Mesenchymal stem cell (in vitro differentiated cells and primary cell): ENCODE data around the gene RGS10.
"Not testable (repeated sequence)": the region's sequence is repeated elsewhere in the genome, so short reads cannot be mapped to it uniquely, and the experiment has no call there.

Source experiments
- DNase-seq: peaks from one replicate; pipeline ENCODE4 v3.0.0-alpha.2; 2013
- H2AFZ ChIP-seq: one replicate; pipeline ENCODE4 v1.6.1; 2013; ENCODE audit warnings: low read depth, mild to moderate bottlenecking, control low read depth, inconsistent platforms, low read length, moderate library complexity
- H2AK5ac ChIP-seq: 2 replicates; pipeline ENCODE4 v1.6.1; 2013; ENCODE audit warnings: low read length, moderate library complexity, mild to moderate bottlenecking, inconsistent platforms; ENCODE audit not compliant: severe bottlenecking
- H2BK120ac ChIP-seq: one replicate; pipeline ENCODE4 v1.6.1; 2013; ENCODE audit warnings: low read depth, mild to moderate bottlenecking, inconsistent platforms, low read length, moderate library complexity
- H2BK12ac ChIP-seq, 2 experiments: one replicate each; pipeline ENCODE4 v1.6.1; 2013; ENCODE audit warnings: inconsistent platforms in 2 of 2, low read length in 2 of 2, mild to moderate bottlenecking in 2 of 2, moderate library complexity in 2 of 2, control low read depth in 1 of 2
- H2BK15ac ChIP-seq: one replicate; pipeline ENCODE4 v1.6.1; 2013; ENCODE audit warnings: mild to moderate bottlenecking, low read depth, inconsistent platforms; ENCODE audit not compliant: poor library complexity, severe bottlenecking
- H2BK5ac ChIP-seq: 2 replicates; pipeline ENCODE4 v1.6.1; 2013; ENCODE audit warnings: low read depth, mild to moderate bottlenecking, low read length, control low read depth, inconsistent platforms; ENCODE audit not compliant: poor library complexity, severe bottlenecking
- H3K14ac ChIP-seq, 2 experiments: one replicate each; pipeline ENCODE4 v1.6.1; 2013; ENCODE audit warnings: inconsistent platforms in 2 of 2, low read length in 2 of 2, control low read depth in 1 of 2, mild to moderate bottlenecking in 1 of 2, moderate library complexity in 1 of 2
- H3K18ac ChIP-seq, 2 experiments: one replicate each; pipeline ENCODE4 v1.6.1; 2013; ENCODE audit warnings: inconsistent platforms in 2 of 2, low read length in 2 of 2, control low read depth in 1 of 2, low read depth in 1 of 2, mild to moderate bottlenecking in 1 of 2
- H3K23ac ChIP-seq, 2 experiments: one replicate each; pipeline ENCODE4 v1.6.1; 2013; ENCODE audit warnings: inconsistent platforms in 2 of 2, low read length in 2 of 2, mild to moderate bottlenecking in 2 of 2, moderate library complexity in 2 of 2, control low read depth in 1 of 2
- H3K27ac ChIP-seq: 2 replicates; pipeline ENCODE4 v1.5.1; 2013; ENCODE audit warnings: mild to moderate bottlenecking, moderate library complexity, low read length, control low read depth, inconsistent platforms; ENCODE audit not compliant: poor library complexity, severe bottlenecking
- H3K27me3 ChIP-seq, 2 experiments: 2 replicates each; pipeline versions ENCODE4 v1.6.1 to v1.7.0; 2013; ENCODE audit warnings: low read length in 2 of 2, mild to moderate bottlenecking in 2 of 2, moderate library complexity in 2 of 2, control low read depth in 1 of 2, inconsistent platforms in 1 of 2; ENCODE audit not compliant: control insufficient read depth in 1 of 2, insufficient read depth in 1 of 2
- H3K36me3 ChIP-seq, 2 experiments: 2 replicates each; pipeline versions ENCODE4 v1.6.1 to v1.7.0; 2013; ENCODE audit warnings: low read length in 2 of 2, control low read depth in 1 of 2, inconsistent platforms in 1 of 2, low read depth in 1 of 2, mild to moderate bottlenecking in 1 of 2; ENCODE audit not compliant: insufficient read depth in 2 of 2, control insufficient read depth in 1 of 2
- H3K4ac ChIP-seq, 2 experiments: one replicate each; pipeline ENCODE4 v1.6.1; 2013; ENCODE audit warnings: inconsistent platforms in 2 of 2, low read length in 2 of 2, mild to moderate bottlenecking in 2 of 2, moderate library complexity in 2 of 2, control low read depth in 1 of 2, low read depth in 1 of 2
- H3K4me1 ChIP-seq: 2 replicates; pipeline ENCODE4 v1.6.1; 2013; ENCODE audit warnings: low read depth, low read length, control low read depth; ENCODE audit not compliant: control insufficient read depth, insufficient read depth
- H3K4me2 ChIP-seq: 2 replicates; pipeline ENCODE4 v1.6.1; 2013; ENCODE audit warnings: low read length, mild to moderate bottlenecking, inconsistent platforms; ENCODE audit not compliant: poor library complexity, severe bottlenecking
- H3K4me3 ChIP-seq, 2 experiments: 2 replicates each; pipeline versions ENCODE4 v1.5.1 to v1.7.0; 2013; ENCODE audit warnings: low read length in 2 of 2, mild to moderate bottlenecking in 2 of 2, control low read depth in 1 of 2, low read depth in 1 of 2; ENCODE audit not compliant: insufficient read depth in 1 of 2
- H3K79me1 ChIP-seq: replicated peaks from 2 replicates; pipeline ENCODE4 v1.6.1; 2013; ENCODE audit warnings: mild to moderate bottlenecking, control low read depth, low read length, inconsistent platforms; ENCODE audit not compliant: poor library complexity, severe bottlenecking
- H3K9ac ChIP-seq: 2 replicates; pipeline ENCODE4 v1.7.0; 2013; ENCODE audit warnings: mild to moderate bottlenecking, low read length, moderate library complexity
- H3K9me3 ChIP-seq: 2 replicates; pipeline ENCODE4 v1.7.0; 2013; ENCODE audit warnings: mild to moderate bottlenecking, low read length; ENCODE audit not compliant: control insufficient read depth
- H4K8ac ChIP-seq: one replicate; pipeline ENCODE4 v1.6.1; 2013; ENCODE audit warnings: inconsistent platforms, mild to moderate bottlenecking, low read length, moderate library complexity
- H4K91ac ChIP-seq: one replicate; pipeline ENCODE4 v1.6.1; 2013; ENCODE audit warnings: mild to moderate bottlenecking, low read length, inconsistent platforms
- WGBS: methylation state at CpG from one replicate; pipeline ENCODE4 v1.1.7; 2013; ENCODE audit warnings: mixed read lengths; 5-methylcytosine and 5-hydroxymethylcytosine counted together

The RGS10 gene

GRCh38 chr10:119532251-119532650 is 10.3 kb downstream of the RGS10 start:
- H2BK12ac ChIP-seq = peak overlapping the region in 1 of 2 experiments; percentile 37
- not testable (repeated sequence) for H4K8ac ChIP-seq, H3K27ac ChIP-seq, H3K4me2 ChIP-seq, H3K23ac ChIP-seq, H2AK5ac ChIP-seq, H3K27me3 ChIP-seq, H4K91ac ChIP-seq, H2BK120ac ChIP-seq, H3K4me3 ChIP-seq, H2AFZ ChIP-seq, H3K9ac ChIP-seq, H3K14ac ChIP-seq, H2BK5ac ChIP-seq, DNase-seq, H3K4me1 ChIP-seq, H2BK15ac ChIP-seq, H3K36me3 ChIP-seq, H3K9me3 ChIP-seq
- H3K79me1 ChIP-seq = peaks cover 19% of the 10 kb centered on the region
- H3K4ac ChIP-seq = peak overlapping the region in 1 of 2 experiments; percentile 54
- H3K18ac ChIP-seq = peak overlapping the region in 1 of 2 experiments; percentile 54
- WGBS = 98% methylated on average over 7 of the region's 8 CpGs

GRCh38 chr10:119531067-119531466 is 11.5 kb downstream of the RGS10 start:
- Histone ChIP-seq H2AK5ac (no peak overlapping the region), H3K27ac (no peak overlapping the region), H4K91ac (no peak overlapping the region), H2BK12ac (no peak overlapping the region), H3K18ac (no peak overlapping the region), H3K4ac (no peak overlapping the region), H3K4me3 (no peak overlapping the region), H3K23ac (no peak overlapping the region), H3K4me2 (no peak overlapping the region), H3K27me3 (no peaks in the 10 kb centered on the region), H3K9me3 (no peaks in the 10 kb centered on the region), H2AFZ (no peak overlapping the region), H3K79me1 (peaks cover 14% of the 10 kb centered on the region), H2BK15ac (no peak overlapping the region), H3K36me3 (peaks cover under 1 to 3% of the 10 kb centered on the region in 2 experiments), H3K4me1 (no peaks in the 10 kb centered on the region), H3K14ac (no peak overlapping the region), H4K8ac (no peak overlapping the region), H2BK5ac (no peak overlapping the region), H3K9ac (no peak overlapping the region), H2BK120ac (no peak overlapping the region)
- peak; percentile 63 for DNase-seq
- 0% methylated on average over 1 of the region's 1 CpG for WGBS

GRCh38 chr10:119528663-119529237 is 13.8 kb downstream of the RGS10 start:
- H3K27ac ChIP-seq, H3K9ac ChIP-seq, H3K14ac ChIP-seq, H2BK15ac ChIP-seq, H4K91ac ChIP-seq, H4K8ac ChIP-seq, H3K23ac ChIP-seq, H2BK120ac ChIP-seq, H3K4me1 ChIP-seq, H2AFZ ChIP-seq, H3K27me3 ChIP-seq, H3K4me3 ChIP-seq, H3K4me2 ChIP-seq, H3K9me3 ChIP-seq, H3K18ac ChIP-seq, H2AK5ac ChIP-seq, H2BK5ac ChIP-seq, H3K4ac ChIP-seq: not testable (repeated sequence)
- DNase-seq = peak; percentile 87
- H3K36me3 ChIP-seq = peaks cover 10 to 20% of the 10 kb centered on the region in 2 experiments
- 44% methylated on average over 5 of the region's 8 CpGs for WGBS
- H3K79me1 ChIP-seq = peaks cover 14% of the 10 kb centered on the region
- H2BK12ac ChIP-seq = peak overlapping the region in 1 of 2 experiments; percentile 34

- WGBS = 77% methylated on average over 18 of the region's 18 CpGs
- peak overlapping the region in 1 of 2 experiments; percentile 63 for H3K23ac ChIP-seq
- peaks cover 4% of the 10 kb centered on the region for H3K4me1 ChIP-seq
- no peak overlapping the region for H2AK5ac ChIP-seq
- no peaks in the 10 kb centered on the region for H3K27me3 ChIP-seq
- H3K9ac ChIP-seq = no peak overlapping the region
- H3K79me1 ChIP-seq = peaks cover 10% of the 10 kb centered on the region
- H3K36me3 ChIP-seq = peaks cover 11 to 22% of the 10 kb centered on the region in 2 experiments
- peak; percentile 42 for DNase-seq
- H2AFZ ChIP-seq = no peak overlapping the region
- peak overlapping the region in 1 of 2 experiments; percentile 79 for H3K14ac ChIP-seq
- H2BK120ac ChIP-seq = peak overlapping the region; percentile 29
- no peak overlapping the region for H2BK5ac ChIP-seq
- no peak overlapping the region for H3K4me2 ChIP-seq
- H4K91ac ChIP-seq = no peak overlapping the region
- H2BK12ac ChIP-seq = peak overlapping the region; percentile 6 to 64
- H3K27ac ChIP-seq = no peak overlapping the region
- H2BK15ac ChIP-seq = no peak overlapping the region
- peak overlapping the region; percentile 10 to 86 for H3K18ac ChIP-seq
- H3K4me3 ChIP-seq = no peak overlapping the region
- H4K8ac ChIP-seq = peak overlapping the region; percentile 10
- H3K9me3 ChIP-seq = no peaks in the 10 kb centered on the region
- H3K4ac ChIP-seq = peak overlapping the region; percentile 29 to 57
Observed at GRCh38 chr10:119526621-119527592, 15.6 kb downstream of the RGS10 start.
